Stimulated activated CD4-positive, alpha-beta T cell treated with anti-CD3 and anti-CD28 coated beads, Interleukin-12 subunit alpha, Interleukin-12 subunit beta, amount 100 ng/mL, for 4 hours (primary cell): ENCODE measurements around the gene RABL6.
A peak's percentile ranks its signal among the peaks of the same experiment; 100 is the strongest.
"Not testable (repeated sequence)": the region's sequence is repeated elsewhere in the genome, so short reads cannot be mapped to it uniquely, and the experiment has no call there.

Experiments used
- DNase-seq: peaks from one replicate; pipeline ENCODE4 v3.0.0-alpha.2; 2020

Gene RABL6

DNA sequence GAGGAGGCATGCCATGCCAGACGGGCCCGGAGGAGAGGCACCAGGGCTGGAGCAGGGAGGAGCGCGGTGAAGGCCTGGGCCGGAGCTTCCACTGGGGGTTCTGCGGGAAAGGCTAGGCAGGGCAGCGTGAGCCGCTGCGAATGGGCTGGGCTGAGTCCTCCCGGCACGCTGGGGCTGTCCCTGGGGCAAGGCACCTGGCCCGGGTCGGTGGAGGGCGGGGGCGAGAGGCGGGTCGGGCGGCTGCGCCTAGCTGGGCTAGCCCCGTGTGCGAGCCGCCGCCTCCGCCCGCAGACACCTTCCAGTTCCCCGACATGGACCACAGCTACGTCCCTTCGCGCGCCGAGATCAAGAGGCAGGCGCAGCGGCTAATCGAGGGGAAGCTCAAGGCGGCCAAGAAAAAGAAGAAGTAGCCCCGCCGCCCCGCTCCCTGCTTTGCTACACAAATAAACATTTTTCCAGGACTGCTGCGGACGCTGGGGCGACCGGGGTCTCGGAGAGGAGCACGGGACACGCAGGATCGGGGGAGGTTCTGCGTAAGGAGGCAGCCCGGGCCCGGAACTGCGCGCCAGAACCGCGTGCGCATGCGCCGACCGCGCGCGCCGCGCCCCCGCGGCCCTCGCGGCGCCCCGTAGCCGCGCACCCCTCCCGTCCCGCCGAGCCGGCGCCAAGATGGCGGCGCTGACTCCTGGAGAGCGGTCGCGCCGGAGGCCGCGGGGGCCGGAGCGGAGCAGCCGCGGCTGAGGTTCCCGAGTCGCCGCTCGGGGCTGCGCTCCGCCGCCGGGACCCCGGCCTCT, at the start of gene RABL6:
Gene RABL6 (plus strand): TSS at position 668 of the 794 bp plus-strand sequence. CDS start 249 bp downstream, outside the sequence.
- DNase-seq, result peak; percentile 77

- DNase-seq, result no peak
Measured at GRCh38 chr9:136759001-136759400, 48.7 kb upstream of the RABL6 start.

DNA sequence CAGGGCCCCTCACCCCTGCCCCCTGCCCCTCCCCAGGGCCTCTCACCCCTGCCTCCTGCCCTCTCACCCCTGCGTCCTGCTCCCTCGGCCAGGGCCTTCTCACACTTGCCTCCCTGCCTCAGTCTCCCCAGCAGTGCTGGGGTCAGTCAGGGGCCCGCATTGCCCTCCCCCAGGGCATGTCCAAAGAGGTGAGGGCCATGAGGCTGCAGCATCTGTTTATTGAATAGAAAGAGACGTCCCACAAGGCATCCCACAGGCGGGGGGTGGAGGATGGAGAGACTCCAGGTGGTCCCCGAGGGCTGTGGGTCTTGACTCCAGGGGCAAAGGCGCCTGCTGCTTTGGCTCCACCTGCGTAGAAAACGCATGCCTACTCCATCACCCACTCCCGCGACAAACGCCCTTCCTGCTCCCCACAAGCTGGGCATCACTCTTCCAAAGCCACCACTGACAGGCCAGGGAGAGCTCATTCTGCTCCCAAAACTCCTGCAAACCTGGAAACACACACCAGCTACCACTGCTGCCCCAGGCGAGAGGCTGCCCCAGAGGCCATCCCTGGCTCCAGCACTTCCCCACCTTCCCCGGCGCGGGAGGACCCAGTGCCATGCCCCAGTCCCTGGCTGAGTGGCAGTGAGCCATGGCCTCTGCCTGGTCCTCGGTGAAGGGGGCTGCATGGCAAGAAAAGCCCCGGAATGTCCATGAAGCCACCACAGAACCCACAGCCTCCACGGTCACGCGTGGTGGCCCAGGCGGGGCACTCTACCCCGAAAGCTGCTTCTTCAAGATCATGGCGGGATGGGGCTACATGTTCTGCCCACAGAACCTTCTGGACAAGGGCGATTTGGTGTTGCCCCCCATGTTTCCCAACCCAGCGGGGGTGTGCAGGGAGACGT, 48.1 kb upstream of the RABL6 start:
- no peak for DNase-seq

DNA sequence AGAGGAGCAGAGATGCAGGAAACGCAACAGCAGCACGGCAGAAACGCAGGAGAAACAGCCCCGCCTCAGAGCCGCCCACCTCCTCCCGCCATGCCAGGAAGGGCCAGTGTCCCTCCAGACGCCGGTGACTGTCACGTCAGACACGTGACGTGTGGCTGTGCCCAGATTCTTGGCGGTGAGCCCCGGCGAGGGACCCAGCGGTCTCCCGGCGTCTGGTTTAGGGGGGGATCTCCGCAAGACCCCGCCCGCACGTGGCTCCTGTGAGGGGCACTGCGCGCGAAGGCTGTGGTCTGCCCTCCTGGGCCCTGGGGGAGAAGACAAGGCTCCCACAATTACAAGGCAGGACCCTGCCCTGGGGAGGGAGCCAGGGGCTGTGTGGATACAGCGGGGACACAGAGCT, 47.3 kb upstream of the RABL6 start:
- DNase-seq, result no peak

DNA sequence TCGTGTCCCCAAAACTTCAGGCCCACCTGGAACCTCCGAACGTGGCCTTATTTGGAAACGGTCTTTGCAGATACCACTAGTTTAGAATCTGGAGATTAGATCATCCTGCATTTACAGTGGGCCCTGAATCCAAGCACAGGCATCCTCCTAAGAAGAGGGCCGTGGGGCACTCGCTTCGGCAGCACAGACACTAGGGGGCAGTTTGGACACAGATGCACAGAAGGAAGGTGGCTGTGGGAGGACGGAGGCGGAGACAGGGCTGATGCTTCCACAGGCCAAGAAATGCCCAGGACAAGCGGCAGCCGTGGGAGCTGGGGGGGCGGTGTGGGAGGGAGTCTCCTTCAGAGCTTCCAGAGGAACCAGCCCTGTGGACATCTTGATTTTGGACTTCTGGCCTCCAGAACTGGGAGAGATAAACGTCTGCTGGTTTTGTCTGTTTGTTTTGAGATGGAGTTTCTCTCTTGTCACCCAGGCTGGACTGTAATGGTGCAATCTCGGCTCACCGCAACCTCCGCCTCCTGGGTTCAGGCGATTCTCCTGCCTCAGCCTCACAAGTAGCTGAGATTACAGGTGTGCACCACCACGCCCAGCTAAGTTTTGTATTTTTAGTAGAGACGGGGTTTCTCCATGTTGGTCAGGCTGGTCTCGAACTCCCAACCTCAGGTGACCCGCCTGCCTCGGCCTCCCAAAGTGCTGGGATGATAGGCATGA, 46.8 kb upstream of the RABL6 start:
- DNase-seq, result not testable (repeated sequence)

DNA sequence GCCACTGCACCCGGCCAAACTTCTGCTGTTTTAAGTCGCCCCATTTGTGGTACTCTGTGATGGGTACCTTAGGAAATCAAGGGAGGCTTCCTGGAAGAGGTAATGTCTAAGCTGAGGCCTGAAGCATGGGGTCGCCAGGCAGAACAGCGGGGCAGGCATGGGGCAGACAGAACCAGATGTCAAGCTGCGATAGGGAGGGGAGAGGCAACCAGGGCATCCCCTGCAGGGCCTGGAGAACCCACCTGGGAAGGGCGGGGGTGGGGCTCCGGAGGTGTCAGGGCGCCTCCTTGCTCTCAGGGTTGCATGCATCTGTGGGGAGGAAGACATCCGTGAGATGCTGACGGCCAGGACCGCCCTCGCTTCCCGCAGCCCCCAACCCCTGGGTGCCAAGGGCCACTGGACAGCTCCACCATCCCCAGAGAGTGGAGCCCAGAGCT, 46.2 kb upstream of the RABL6 start:
- DNase-seq, result no peak

GRCh38 chr9:136762221-136762691, 45.5 kb upstream of the RABL6 start:
- no peak for DNase-seq

DNA sequence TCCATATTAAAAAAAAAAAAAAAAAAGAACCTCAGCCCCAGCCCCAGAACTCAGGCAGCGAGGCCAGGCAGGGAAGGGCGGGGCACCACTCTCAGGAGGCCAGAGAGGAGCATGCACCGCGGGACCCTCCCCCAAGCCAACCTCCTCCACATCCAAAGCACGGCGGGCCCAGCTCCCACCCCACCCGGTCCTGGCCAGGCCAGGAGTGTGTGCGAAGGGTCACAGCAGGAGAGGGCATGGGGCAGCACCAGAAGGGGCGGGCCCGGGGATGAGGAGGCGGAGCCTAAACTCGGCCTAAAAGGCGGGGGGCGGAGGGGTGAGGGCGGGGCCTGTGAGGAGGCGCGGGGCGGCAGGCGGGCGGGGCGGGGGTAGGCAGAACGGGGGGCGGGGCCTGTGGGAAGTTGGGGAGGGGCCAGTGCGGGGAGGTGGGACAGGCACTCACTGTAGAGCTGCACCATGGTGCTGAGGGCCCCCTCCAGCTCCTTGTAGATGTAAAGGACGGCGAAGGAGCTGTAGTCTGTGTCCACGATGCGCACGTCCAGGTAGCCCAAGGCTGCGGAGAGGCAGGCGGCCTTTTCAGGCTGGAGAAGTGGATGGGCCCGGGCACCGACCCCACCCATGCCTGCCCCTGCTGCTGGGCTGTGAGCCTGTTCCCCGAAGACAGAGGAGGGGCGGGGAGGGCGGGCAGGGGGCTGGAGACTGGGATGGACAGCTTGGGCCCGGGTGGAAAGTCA, 44.7 kb upstream of the RABL6 start:
- peak; percentile 58 for DNase-seq

GRCh38 chr9:136763649-136764035, 44.1 kb upstream of the RABL6 start:
- DNase-seq, result no peak

DNA sequence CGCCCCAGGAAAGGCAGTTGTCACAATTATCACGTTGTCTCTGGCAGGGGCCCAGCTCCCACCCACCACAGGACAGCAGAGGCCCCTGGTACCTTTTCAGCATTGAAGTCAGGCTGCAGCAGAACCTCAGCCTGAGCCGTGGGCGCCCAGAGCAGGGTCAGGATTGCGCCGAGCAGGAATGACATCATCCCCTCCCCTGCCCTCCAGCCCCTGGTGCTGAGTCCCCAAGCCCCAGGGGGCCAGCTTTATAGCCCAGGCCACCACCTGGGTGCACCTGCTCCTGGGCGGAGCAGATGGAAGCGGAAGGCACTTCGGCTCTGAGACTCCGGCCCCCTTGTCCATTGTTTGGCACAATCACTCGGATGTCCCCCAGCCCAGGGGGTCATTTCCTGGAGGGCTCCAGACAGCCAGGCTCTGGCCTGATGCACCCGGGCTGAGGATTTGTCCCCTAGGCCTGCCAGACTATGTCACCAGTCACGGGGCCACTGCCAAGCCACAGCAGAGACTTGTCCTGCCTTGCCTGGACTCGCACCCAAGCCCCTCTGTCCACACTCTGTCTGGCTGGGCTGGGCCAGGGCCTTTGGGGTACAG, 43.4 kb upstream of the RABL6 start, which contains the start of gene LCN15:
Gene LCN15 (minus strand): TSS at position 218 of the 591 bp plus-strand sequence. CDS start 30 bp downstream, at position 188.
- DNase-seq, result no peak

GRCh38 chr9:136765041-136765440, 42.7 kb upstream of the RABL6 start:
- no peak for DNase-seq

DNA sequence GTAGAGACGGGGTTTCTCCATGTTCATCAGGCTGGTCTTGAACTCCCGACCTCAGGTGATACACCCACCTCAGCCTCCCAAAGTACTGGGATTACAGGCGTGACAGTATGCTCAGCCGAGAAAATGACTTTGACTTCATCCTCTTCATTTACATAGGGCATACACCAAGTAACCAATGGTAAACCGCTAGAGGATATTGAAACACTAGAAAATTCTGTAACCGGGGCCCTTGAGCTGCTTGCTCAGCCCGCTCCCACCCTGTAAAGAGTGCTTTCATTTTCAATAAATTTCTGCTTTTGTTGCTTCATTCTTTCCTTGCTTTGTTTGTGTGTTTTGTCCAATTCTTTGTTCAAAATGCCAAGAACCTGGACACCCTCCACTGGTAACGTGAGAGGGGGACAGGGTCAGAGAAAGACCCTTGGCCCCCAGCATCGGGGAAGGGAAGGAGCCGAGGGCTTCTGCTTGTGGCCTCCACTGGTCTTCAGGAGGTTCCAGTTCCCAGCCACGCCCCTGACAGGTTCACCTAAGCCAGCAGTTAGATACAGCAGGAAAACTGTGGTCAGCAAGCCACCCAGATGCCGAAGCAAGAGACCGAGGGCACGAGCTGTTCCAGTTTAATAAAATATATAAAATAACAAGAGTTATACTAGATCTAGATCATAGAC, 41.9 kb upstream of the RABL6 start:
- DNase-seq, result not testable (repeated sequence)

- DNase-seq, result peak; percentile 33
Measured at GRCh38 chr9:136766410-136767120, 41.2 kb upstream of the RABL6 start.

- peak; percentile 55 for DNase-seq
Measured at GRCh38 chr9:136769710-136770191, 38.0 kb upstream of the RABL6 start.

- no peak for DNase-seq
Measured at GRCh38 chr9:136771907-136772415, 35.8 kb upstream of the RABL6 start.

- no peak for DNase-seq
Measured at GRCh38 chr9:136773386-136774044, 34.2 kb upstream of the RABL6 start.

GRCh38 chr9:136774416-136775045, 33.2 kb upstream of the RABL6 start:
- no peak for DNase-seq

- no peak for DNase-seq
Measured at GRCh38 chr9:136775191-136775590, 32.6 kb upstream of the RABL6 start.

DNA sequence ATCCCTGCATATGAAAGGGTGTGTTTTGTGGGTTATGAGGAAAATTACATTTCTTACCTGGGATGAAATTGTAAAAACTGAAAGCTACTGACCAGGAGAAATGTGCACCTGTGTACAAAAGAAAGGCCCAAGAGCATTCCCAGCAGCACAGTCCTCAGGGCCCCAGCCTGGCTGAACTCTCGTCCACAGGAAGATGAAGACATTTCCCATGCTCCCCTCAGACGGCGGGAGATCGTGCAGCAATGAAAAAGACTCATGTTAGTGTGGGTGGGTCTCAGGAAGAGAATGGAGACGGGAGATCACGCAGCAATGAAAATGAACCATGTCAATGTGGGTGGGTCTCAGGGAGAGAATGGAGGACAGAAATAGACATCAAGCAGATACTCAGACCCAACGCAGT, 30.8 kb upstream of the RABL6 start:
- no peak for DNase-seq
